GM21390 (cell line): ENCODE measurements around the gene HECW1.
"Not testable (repeated sequence)": the region's sequence is repeated elsewhere in the genome, so short reads cannot be mapped to it uniquely, and the experiment has no call there.

Experiments
- ATAC-seq: cut with Tn5 transposase; IDR thresholded peaks from one replicate; pipeline ENCODE4 v1.9.1; 2021; ENCODE audit not compliant: unreplicated experiment

Gene HECW1

DNA sequence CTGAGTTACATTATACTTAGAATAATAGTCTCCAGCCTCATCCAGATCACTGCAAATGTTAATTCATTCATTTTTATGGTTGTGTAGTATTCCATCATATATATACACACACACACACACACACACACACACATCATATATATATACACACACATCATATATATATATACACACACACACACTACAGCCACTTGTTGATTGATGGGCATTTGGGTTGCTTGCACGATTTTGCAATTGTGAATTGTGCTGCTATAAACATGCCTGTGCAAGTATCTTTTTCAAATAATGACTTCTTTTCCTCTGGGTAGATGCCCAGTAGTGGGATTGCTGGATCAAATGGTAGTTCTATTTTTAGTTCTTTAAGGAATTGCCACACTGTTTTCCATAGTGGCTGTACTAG, 233.2 kb downstream of the HECW1 start:
- not testable (repeated sequence) for ATAC-seq

DNA sequence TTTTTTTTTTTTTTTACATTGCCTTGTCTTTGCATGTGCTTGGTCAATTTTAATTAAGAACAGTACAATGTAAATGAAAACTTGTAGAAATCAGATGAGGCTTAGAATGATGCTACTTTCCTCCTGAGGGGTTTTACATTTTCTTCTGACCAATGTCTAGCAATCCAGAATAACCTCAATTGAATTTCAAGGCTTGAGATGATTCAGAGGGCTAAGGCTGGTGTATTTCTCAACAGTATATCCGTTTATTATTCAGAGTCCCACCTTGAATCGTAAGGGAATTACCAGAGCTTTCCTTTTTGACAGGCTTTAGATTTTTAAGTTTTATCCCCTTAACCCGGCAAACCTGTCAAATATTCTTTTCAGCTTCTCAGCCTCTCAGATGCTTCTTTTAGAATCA, 239.2 kb downstream of the HECW1 start:
- no peak for ATAC-seq

DNA sequence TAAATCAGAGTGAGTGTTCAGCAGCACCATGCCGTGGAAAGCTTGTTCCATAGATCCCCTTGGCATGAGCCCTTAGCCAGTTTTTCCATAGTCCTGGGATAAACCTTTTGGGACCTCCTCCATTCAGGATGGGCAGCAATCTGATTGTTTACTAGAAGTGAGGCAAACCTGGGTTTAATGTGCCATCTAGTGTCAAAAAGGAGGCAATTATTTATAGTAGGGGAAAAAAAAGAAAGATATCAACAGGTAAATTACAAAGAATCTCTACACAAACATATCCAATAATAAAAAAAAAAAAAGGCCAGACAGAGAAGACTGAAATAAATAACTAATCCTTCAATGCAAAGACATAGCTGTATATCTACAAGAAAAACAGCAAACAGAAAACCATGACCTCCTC, 241.5 kb downstream of the HECW1 start:
- no peak for ATAC-seq

DNA sequence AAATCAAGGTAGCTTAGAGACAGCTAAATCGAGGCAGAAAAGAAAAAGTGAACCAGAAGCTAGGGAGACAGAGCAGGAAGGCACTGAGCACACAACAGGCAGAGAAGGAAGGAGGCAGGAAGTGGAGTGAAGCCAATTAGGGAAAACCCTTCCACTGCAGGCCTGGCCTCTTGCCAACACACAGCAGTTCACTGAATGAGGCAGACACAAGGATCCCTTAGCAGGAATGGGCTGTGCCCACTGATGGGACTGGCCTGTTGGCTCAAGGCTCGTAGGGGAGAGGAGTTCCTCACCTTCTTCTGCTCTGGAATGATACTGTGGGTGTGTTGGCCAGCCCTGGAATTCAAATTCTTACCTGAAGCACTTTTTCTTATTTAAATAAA, 250.2 kb downstream of the HECW1 start:
- no peak for ATAC-seq

DNA sequence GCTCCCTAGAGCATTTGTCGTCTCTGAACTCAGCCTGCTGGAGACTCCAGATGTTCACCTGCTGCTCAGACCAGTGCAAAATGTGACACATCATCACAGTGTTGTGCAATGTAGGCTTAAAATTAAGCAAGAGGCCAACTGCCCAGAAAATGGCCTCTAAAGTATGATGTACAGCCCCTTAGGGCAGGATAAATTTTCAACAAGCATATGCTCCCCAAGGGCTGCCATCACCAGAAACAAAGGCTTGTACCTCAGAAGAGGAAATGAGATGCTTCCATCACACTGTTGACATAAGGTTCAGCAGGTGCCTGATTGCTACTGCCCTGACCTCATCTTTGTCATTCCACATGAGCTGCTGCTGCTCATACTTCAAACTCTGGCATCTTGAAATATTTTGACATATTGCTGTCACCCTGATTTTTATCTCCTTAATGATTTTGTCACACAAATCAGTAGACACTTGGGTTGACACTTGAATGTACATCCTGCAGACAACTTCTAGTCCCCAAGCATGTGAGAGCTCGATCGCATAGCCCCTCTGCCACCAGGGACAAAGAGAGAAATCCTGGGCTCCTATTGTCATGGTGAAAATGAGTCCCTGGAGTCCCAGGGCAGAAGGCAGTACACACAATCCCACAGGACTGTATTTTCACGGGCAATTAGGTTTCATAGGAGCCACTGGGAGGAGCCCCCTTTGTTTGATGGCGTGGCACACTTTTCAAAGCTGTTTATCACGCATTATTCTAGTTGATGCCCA, 250.8 kb downstream of the HECW1 start:
- no peak for ATAC-seq

DNA sequence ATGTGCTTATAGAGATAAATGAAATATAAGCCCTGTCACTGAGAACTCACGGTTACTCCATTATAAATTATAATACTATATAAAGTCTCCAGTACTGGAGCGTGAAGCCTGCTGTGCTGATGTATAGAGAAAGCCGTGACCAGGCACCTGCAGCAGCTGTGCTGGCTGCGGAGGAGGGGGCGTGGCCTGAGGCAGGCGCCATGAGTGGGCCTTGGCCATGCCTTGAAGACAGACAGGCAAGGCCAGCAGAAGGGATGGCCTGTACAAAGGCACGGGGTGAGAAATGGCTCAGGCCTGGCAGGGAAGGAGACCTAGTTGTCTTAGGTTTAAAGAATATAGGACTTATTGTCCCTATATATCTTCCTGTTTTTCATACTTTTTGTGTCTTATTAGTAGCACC, 251.9 kb downstream of the HECW1 start:
- no peak for ATAC-seq

DNA sequence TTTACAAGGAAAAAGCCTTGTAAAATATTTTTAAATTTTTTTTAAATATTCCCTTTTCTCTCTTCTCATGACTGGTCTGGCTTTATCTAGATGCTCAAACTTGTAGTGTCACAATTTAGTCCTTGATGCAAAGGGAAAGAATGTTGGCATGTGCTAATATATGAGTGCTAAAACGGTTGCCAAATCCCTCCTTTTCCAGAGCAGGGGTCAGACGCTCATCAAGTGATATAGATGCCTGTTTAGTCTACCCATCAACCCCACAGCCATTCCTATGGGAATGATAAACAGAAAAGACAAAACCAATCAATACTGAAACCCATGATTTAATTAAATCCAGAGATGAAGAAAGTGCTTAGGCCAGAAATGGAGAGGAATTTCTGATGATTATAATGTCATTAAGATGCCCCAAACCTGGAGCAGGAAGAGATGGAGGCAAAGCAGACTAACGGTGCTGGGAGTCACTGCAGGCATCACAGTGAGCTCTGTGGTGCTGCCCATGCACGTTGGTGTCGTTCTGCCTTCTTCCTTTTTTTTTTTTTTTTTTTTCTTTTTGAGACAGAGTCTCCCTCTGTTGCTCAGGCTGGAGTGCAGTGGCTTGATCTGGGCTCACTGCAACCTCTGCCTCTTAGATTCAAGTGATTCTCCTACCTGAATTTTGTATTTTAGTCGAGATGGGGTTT, 260.4 kb downstream of the HECW1 start:
- ATAC-seq, result no peak

DNA sequence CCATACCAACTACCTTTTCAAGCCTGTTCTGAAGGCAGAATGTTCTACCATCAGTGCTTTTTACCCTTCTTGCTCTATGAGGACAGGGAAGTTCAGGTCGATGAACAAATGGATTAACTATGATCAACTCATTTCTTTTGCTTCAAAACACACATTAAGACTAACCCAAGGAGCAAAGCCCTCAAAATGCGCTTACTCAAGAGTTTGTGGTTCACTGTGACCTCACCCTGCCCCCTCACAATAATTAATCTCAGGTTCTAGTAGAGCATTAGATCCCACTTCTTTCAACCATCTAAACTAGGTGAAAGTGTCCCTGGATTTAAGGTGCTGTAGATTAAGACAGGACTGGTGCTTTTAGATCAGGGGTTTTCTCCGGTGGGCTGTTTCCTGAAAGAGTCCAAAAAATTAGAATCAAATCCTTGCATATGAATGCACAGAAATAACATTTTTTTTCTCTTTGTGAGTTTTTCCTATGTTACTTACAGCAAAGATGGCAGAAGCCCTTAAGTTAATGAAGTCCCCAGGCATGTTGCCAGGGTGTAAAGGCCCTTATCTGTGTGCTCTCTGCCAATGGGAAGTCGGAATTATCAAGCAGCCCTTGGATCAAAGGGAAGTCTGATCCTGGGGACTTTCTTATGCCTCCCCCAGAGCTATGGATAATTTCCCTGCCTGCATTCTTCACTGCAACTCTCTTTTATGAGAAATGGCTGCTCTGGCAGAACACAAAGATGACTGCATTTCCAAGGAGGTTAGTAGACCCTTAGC, 264.9 kb downstream of the HECW1 start:
- ATAC-seq, result no peak

DNA sequence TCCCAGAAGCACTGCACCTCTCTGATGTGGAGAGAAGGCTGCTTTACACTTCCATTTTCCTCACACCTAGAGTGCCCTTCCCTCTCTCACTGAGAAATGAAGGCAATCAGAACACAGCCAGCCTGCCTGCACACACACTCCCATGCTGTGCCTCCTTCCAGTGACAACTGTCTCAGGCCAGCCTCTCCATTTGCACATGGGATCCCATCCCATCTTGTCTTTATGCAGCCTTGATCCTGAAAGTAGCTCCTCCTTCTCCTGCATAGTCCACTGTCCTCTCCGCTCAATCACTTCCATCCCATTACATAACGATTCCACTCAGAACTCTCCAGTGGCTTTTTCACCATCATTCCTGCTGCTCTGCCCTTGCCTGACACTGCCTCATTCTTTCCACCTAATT, 266.8 kb downstream of the HECW1 start:
- no peak for ATAC-seq

DNA sequence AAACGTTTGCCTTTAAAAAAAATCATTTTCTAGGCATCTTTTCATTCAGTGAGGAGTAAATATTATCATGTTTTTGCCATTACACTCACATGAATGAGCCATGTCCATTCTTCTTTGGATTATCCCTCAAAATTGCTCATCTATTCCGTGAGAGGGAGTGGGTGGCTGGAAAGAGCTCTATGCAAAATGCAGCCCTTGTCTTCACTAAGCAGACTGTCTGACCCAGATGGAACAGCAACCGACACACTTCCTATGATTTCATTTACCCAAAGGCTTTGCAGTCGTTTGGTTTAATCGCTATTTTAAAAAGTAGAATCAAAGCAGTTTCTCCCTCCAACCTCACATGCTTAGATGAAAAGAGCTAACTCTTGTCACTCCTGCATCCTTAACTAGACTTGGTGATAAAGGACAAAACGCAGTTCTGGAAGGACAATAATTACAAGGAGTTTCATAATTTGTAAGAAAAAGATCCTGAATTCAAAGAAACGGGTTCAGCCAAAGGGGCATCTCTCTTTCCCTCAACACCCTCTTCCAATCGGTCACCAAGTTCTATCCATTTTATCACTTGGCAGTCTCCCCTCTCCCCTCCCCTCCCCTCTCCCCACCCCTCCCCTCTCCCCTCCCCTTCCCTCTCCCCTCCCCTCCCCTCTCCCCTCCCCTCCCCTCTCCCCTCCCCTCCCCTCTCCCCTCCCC, 272.3 kb downstream of the HECW1 start:
- no peak for ATAC-seq

DNA sequence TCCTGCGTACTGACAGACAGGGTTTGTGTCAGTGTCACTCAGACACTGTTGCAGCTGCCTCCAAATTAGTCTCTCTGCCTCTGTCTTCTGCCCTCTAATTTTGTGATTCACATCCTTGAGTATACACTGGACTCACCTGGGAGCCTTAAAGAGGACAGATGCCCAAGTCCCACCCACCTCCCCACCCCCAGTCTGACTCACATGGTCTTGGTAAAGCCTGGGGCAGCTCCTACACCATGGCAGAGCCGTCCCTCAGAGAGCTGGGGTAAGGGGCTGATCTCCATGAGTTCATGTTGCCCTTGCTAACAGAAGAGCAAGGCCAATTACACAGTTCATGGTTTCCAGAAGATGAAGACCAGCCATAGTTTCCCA, 272.8 kb downstream of the HECW1 start:
- ATAC-seq, result no peak

DNA sequence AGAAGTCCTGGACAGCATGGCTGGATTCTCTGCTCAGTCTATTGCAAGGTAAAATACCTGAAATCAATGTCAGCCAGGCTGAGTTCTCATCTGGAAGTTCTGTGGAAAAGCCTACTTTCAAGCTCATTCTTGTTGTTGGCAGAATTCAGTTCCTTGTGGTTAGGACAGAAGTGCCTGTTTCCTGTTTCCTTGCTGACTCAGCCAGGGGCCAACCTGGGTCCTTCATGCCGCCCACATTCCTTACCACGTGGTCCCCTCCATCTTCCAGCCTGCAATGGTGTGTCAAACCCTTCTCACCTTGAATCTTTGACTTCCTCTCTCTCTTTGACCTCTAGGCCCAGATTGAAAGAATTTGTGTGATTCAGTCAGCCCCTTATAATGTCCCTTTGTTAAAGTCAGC, 273.4 kb downstream of the HECW1 start:
- ATAC-seq, result no peak

DNA sequence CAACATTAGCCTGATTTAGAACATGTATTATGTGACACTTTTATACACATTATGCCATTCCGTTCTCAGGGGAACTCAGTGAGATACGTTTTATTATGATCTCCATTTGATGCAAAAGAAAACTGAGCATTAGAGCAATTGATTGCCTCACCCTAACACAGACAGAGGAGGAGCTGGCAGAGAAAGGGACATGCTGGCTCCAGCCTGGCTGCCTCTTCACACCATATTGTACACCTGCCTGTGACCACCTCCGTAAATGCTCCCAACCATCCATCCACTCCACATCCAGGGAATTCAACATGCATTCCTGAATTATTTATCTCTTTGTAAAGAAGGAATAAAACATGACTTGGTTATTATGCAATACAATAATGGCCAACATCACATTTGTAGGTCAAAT, 275.5 kb downstream of the HECW1 start:
- no peak for ATAC-seq

DNA sequence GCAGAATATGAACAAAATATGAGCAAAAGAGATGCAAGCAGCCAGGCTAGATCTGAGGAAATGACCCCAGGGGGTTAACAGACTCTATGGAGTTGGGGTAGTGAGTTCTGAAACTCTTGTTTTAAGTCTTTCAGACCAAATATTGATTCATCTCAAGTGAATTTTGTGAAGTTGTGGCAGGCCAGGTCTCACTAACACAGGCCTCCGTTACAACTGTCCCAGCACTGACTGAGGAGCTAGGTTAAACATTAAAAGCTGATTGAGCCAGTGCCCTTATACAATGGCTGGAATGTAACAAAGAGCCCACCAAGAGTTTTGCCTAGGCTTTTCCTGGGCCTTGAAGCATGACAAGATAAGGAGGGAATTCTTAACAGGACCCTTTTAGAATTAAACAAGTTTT, 278.1 kb downstream of the HECW1 start:
- ATAC-seq, result no peak

DNA sequence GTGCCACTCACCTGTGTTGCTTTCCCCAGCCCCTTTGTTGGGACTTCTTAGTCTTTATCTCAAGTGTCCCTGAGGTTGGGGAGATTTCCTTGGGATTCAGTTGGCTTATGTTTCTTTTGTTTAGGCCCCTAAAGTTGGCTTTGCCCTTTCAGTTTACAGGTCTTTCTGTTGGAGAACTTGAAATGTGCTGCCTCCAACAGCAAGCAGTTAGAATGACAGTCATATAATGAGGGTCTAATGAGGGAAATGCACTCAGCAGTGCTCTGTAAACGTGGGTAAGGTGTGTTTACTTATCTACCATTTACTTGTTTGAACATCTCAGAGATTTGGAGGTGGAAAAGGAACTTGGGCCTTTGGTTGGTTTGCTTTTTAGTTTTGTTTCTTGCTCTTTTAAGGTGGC, 279.1 kb downstream of the HECW1 start:
- ATAC-seq, result no peak

DNA sequence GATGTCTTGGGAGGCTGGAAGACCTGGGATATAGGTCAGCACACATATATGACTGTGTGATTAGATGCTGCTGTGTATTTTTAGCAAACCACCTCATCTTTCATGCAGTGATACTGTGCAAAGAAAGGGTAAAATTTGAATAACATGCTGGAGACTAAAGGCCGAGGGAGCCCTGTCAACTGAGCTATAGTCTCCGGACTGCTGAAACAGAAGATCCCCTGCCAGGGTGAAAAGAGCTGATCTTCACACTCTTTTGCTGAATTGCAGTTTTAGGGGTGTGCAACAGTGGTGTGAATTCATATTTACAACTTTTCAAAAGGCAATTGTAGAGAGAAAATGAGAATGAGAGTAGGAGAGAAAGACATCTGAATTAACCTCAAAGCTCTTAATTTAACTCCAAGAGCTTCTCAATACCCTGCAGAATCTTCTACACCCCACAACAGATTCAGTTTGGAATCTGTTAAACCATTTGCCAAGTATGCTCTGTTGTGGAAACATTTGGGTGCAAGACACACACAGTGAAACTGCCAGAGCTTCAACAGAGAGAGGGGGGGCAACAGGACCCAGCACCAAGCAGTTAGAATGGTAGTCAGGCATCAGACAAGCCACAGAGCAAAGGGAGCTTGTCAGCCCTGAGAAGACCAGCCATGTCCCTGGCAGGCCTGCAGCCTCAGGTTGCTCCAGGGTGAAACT, 280.3 kb downstream of the HECW1 start:
- ATAC-seq, result no peak

DNA sequence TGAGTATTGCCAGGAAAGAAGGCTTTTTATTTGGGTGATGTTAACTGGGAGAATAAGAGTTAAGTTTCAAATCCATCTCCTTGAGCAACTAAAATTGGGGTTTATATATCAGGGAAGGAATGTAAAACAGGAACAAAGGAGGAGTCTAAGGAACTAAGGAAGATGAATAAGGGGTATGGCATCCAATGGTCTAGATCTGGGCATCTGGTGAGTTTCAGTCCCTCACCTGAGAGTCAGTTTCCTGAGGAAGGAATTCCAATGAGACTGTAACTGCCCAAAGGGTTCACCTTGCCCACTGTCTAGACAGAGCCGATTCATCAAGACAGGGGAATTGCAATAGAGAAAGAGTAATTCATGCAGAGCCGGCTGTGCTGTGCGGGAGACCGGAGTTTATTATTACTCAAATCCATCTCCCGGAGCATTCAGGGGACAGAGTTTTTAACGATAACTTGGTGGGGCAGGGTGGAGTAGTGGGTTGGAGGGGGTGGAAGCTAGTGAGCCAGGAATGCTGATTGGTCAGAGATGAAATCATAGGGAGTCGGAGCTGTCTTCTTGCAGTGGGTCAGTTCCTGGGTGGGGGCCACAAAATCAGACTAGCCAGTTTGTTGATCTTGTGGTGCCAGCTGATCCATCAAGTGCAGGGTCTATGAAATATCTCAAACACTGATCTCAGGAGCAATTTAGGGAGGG, 282.1 kb downstream of the HECW1 start:
- no peak for ATAC-seq

DNA sequence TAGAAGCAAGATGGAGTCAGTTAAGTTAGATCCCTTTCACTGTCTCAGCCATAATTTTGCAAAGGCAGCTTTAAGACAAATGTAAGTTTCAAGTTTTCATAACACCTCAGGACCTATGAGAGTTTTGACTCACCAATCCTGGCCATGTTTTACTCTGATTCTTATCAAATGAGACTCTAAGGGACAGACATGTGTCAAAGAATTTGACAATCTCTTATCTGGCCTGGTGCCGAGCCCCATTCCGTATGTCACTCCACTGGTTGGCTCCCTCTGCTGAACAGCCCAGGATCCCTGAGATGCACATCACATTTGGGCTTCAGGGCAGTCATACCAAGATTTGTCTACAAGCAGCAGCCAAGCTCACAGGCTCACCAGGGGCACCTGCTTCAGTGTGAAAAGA, 282.9 kb downstream of the HECW1 start:
- no peak for ATAC-seq

DNA sequence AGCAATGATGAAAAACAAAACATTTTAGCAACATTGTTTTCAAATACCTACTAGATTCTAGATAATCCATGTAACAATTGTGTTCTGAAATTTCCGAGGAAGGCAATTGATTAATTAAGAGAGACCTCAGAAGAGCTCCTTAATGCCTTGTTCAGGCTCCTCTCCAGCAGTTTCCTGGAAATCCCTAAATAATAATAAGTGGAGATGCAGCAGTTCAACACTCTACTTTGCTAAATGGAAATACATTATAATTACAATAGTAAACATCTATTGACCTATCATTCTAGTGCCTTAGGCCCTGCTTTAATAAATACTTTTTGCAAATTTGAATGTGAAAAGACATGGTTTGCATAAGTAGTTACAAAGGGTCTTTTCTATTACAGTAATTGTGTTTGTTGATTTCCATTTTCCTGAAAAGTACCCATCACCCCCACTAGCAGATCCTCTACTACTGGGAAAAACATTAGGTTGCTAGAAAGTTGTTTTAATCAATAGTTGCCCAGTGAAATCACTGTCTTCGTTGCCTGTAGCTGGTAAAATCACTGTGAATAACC, 283.8 kb downstream of the HECW1 start:
- ATAC-seq, result no peak

DNA sequence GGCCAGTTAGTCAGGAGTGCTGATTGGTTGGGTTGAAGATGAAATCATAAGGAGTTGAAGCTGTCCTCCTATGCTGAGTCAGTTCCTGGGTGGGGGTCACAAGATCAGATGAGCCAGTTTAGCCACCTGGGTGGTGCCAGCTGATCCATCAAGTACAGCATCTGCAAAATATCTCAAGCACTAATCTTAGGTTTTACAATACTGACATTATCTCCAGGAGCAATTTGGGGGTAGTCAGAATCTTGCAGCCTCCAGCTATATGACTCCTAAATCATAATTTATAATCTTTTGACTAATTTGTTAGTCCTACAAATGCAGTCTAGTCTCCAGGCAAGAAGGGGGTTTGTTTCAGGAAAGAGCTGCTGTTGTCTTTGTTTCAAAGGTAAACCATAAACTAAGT, 286.4 kb downstream of the HECW1 start:
- no peak for ATAC-seq
